Stimulated activated CD8-positive, alpha-beta memory T cell treated with anti-CD3 and anti-CD28 coated beads, Interleukin-4, amount 100 ng/mL, for 24 hours (primary cell): ENCODE data around the gene AKIP1.

ENCODE experiments used
- DNase-seq: peaks from one replicate; pipeline ENCODE4 v3.0.0-alpha.2; 2020; ENCODE audit warnings: low read depth

Gene AKIP1

DNA sequence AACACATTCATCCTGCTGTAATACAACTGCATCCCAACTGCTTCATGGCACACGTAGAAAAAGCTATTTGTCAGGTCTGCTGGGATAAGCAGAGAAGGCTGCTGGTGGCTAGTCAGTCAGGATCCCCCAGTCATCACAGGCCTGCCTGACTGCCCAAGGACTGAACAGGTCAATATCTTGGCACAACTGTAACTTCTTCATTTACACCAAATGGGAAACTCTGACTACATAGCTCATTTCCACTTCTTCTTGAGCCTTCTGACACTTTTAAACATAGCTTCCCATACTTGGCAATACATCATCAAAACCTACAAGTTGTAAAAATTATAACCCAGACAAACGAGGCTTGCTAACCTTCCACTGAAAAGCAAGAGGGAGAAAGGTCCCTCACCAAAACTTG lies 50.4 kb downstream of the AKIP1 start:
- no peak for DNase-seq

DNA sequence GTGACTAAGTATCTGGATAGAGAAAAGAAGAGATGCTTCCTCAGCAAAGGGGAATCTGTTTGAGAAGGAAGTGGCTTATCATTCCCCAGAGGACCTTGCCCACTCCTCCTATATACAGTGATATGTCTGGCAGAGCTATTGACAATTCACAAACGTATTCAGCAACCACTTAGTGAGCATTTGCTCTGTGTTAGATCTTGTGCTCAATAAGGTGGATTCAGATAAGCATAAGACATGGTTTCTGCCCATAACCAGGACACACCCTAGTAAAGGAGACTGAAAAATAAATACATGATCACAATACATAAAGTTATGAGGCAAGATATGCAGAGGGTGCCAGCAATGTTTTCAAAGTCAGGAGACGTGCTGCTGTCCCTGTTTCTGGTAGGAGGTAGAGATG lies 51.9 kb downstream of the AKIP1 start:
- DNase-seq: no peak

DNA sequence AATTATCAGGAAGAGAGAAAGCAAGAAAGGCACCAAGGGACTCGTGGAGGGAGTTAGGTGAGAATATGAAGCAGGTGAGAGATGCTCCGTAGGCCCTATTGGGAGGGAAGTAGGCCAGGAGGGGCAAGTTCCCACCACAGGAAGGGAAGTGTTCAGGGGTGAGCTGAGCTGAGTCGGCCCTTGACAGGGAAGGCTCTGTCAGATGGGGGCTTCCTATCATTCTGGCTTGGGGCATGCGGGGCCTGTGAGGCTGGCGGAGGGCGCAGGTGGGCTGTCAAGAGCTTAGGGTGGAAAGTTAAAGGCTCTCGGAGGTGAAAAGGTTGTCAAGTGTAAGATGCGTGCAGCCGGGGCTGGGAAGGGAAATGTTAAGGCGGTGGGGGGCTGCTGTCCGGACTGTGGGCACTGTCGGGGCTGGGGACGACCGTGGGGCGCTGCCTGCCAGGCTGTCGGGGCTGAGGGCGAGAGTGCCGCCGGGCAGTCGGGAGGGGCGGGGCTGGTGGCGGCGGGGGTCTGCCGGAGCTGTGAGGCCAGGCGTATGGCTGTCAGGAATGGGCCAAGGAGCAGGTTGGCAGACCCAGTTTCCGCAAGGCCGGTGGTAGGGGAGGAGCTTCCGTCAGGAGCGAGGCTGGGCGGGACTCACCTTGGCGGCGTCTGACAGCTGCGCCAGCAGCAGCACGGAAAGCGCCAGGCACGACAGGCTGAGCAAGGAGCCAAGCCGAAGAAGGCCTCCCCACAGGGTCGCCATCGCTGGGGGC lies 52.8 kb downstream of the AKIP1 start:
- peak; percentile 61 for DNase-seq

DNA sequence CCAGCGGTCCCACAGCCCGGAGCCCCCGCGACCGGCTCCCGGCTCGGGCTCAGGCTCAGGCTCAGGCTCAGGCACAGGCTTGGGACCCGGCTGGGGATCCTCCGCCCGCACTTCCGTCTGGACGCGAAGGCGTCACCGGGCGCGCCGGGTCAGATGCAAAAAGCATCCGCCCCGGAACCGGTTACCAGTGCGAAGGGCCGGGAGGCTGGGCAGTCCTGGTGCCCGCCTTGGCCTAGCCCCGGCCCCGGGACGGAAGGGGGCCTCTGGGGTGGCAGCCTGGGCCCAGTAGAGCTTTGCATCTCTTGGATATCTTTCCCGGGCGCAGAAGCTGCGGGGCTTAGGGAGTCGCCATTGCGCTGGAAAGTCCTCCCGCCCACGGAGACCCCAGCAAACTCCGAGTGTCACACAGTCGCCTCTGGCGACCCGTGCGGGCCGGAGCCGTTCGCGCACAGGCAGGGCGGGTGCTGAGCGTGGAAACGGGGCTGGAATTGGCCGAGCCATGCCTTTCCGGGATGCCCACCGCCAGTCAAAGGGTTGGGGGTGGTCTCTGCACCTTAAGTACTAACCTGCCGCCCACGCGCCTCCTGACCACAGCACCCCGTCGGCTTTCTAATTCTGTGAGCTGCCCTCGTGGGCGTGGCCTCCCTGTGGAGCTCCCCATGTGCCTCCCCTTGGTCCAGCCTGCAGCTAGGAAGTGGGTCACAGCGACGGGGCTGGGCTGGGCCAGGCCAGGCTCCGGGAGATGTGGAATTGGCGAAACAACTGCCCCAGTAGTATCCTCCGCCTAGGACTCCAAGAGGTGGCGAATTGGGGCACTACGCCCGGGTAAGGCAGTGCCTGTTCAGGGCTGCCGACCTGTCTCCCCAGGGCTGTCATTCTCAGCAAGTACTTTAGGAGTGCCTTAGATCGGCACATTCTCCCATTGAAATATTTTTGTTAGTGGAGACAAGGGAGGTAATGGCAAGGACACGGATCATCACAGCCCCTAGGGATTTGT lies 53.6 kb downstream of the AKIP1 start, which contains the start of gene TMEM9B:
TMEM9B (minus strand) TSS at position 119 of the 997 bp plus-strand sequence. CDS start 129 bp downstream, outside the sequence.
- peak; percentile 79 for DNase-seq

DNA sequence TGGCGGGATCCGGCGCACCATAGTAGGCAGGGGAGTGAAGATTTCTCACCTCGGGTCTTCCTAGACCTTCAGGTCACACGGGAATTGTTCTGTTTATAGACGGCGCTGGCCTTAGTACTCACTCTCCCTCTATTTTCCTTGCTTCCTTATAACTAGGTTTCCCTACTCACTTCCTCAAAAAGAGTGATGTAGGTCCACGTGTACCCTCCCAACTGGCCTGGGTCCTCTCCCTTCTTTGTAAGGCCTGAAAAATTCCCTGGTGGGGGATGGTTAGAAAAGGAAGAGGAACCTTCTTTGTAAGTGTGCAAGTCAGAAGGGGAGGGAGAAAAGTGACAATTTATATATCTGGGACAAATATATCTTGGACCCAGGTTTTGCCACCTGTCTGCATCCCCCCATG lies 56.2 kb downstream of the AKIP1 start:
- DNase-seq: no peak
